Common myeloid progenitor, CD34-positive (primary cell): Measurements from ENCODE around the gene PNLDC1.
"Not testable (repeated sequence)": the region's sequence is repeated elsewhere in the genome, so short reads cannot be mapped to it uniquely, and the experiment has no call there.

Experiments
- CTCF ChIA-PET: fragments of 350-600 bp; sonication (Branson Sonifier 250); formaldehyde crosslinking; loops from one replicate; lab custom pipeline; 2021; ENCODE audit warnings: antibody characterized with exemption; lab: Charles Lee
- POLR2A ChIA-PET: fragments of 350-600 bp; sonication (Branson Sonifier 250); formaldehyde crosslinking; loops from one replicate; lab custom pipeline; 2021; ENCODE audit warnings: antibody characterized with exemption; lab: Charles Lee
- DNase-seq, 3 donors: peaks; one replicate each; pipeline versions ENCODE4 v3.0.0 to v3.0.0-alpha.2; 2013
- H3K27ac ChIP-seq, 2 experiments: 1 replicate in 1 of 2; 2 replicates in 1 of 2; pipeline ENCODE4 v1.7.0; 2013; ENCODE audit warnings: inconsistent platforms in 2 of 2, low read length in 2 of 2, mild to moderate bottlenecking in 2 of 2, low read depth in 1 of 2, moderate library complexity in 1 of 2; ENCODE audit not compliant: severe bottlenecking in 2 of 2, insufficient read depth in 1 of 2, poor library complexity in 1 of 2
- H3K27me3 ChIP-seq, 5 experiments: replicated peaks in 2 of 5; 1 replicate in 3 of 5; 2 replicates in 2 of 5; pipeline versions ENCODE4 v1.6.1 to v1.7.0; 2013; ENCODE audit warnings: low read length in 4 of 5, mild to moderate bottlenecking in 2 of 5, moderate library complexity in 2 of 5, inconsistent platforms in 1 of 5; ENCODE audit not compliant: insufficient read depth in 5 of 5, control insufficient read depth in 4 of 5
- H3K36me3 ChIP-seq, 4 experiments: 1 replicate in 2 of 4; 2 replicates in 2 of 4; pipeline versions ENCODE4 v1.6.1 to v1.7.0; 2013; ENCODE audit warnings: low read length in 3 of 4, control low read depth in 1 of 4, mild to moderate bottlenecking in 1 of 4; ENCODE audit not compliant: control insufficient read depth in 4 of 4, insufficient read depth in 4 of 4
- H3K4me1 ChIP-seq, 4 experiments: 1 replicate in 3 of 4; 2 replicates in 1 of 4; pipeline versions ENCODE4 v1.6.1 to v1.7.1; 2013; ENCODE audit warnings: low read length in 3 of 4, mild to moderate bottlenecking in 3 of 4, control low read depth in 1 of 4, inconsistent platforms in 1 of 4, moderate library complexity in 1 of 4; ENCODE audit not compliant: control insufficient read depth in 4 of 4, insufficient read depth in 4 of 4; ENCODE audit errors: control extremely low read depth in 1 of 4
- H3K4me3 ChIP-seq, 7 experiments: 1 replicate in 4 of 7; 2 replicates in 3 of 7; pipeline versions ENCODE4 v1.5.1 to v1.7.0; 2013; ENCODE audit warnings: mild to moderate bottlenecking in 7 of 7, low read length in 6 of 7, moderate library complexity in 6 of 7, inconsistent platforms in 2 of 7, low read depth in 2 of 7, control low read depth in 1 of 7; ENCODE audit not compliant: insufficient read depth in 4 of 7, control insufficient read depth in 1 of 7; ENCODE audit errors: extremely low read depth in 1 of 7
- H3K9me3 ChIP-seq, 5 experiments: 1 replicate in 4 of 5; 2 replicates in 1 of 5; pipeline versions ENCODE4 v1.6.1 to v1.7.1; 2013; ENCODE audit warnings: low read length in 4 of 5, mild to moderate bottlenecking in 2 of 5, inconsistent platforms in 1 of 5, low read depth in 1 of 5, moderate library complexity in 1 of 5; ENCODE audit not compliant: control insufficient read depth in 4 of 5, insufficient read depth in 2 of 5; ENCODE audit errors: control extremely low read depth in 1 of 5
- WGBS: methylation state at CpG from one replicate; pipeline ENCODE4 v1.1.5; 2013; ENCODE audit not compliant: insufficient coverage; 5-methylcytosine and 5-hydroxymethylcytosine counted together

Gene PNLDC1

DNA sequence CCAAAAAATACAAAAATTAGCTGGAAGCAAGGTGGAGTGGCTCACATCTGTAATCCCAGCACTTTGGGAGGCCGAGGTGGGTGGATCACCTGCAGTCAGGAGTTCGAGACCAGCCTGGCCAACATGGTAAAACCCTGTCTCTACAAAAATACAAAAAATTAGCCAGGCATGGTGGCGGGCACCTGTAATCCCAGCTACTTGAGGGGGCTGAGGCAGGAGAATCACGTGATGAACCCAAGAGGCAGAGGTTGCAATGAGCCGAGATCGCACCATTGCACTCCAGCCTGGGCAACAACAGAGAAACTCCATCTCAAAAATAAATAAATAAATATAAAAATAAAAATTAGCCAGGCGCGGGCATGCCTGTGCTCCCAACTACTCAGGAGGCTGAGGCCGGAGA, 24.6 kb downstream of the PNLDC1 start:
- DNase-seq, H3K36me3 ChIP-seq, H3K9me3 ChIP-seq, POLR2A ChIA-PET, H3K4me3 ChIP-seq, H3K27me3 ChIP-seq, CTCF ChIA-PET, H3K27ac ChIP-seq: not testable (repeated sequence)
- 91% methylated on average over 4 of the region's 9 CpGs for WGBS
- H3K4me1 ChIP-seq: peaks cover 19 to 52% (median 41%) of the 10 kb centered on the region in 4 experiments

DNA sequence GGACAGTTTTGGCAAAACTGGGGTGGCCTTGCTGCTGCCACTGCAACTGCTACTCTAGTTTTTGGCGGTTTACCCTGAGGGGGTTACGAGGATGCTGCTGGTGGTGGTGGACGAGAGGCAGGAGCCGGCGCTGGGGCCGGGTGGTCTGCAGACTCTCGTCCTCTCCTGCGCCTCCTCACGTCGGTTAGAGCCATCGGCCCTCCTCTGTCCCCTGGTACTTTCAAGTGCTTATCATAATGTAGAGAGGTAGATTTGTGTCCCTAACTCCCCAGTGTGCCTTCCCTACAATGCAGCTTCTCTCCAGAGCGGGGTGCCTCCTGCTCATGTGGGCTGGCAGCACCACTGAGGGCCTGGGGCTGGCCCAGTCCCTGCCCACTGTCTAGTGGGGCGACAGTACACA, 25.9 kb downstream of the PNLDC1 start:
- ChIA-PET CTCF (no interaction called here), POLR2A (no interaction called here)
- Histone ChIP-seq H3K9me3 (peaks cover 0 to 2% (median 0%) of the 10 kb centered on the region in 5 experiments), H3K36me3 (no peaks in the 10 kb centered on the region), H3K27ac (no peak overlapping the region), H3K27me3 (no peaks in the 10 kb centered on the region), H3K4me1 (peaks cover 18 to 51% (median 35%) of the 10 kb centered on the region in 4 experiments), H3K4me3 (no peak overlapping the region)
- WGBS: 97% methylated on average over 7 of the region's 13 CpGs
- DNase-seq: no peak

DNA sequence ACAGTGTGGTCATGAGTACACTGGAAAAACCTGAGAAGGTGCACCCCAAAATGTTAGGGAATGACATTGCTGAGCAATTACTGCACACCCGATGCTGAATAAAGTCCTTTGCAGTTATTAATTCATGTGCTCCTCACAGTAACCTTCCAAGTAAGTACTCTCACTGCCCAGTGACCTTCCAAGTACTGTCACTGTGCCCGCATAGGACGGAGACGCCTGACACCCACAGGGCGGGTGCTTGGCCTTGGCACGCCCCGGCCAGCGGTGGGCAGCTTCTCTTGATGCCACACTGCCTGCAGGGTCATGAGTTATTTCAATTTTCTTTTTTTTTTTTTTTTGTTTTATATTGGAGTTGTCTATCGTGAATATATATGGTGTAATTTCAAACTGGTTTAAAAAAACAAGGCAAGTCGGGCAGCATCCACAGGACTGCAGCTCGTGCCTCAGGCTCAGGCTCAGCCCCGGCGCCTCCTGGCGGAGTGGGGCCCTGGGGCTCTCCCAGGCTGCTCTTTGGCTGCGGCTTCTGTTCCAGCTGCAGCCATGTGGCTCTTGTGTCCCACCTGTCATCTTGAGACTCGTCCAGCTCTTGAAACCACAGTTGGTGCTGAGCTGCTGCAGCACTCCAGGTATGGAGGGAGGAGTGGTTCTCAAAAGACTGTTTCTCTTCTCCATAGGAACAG, 27.0 kb downstream of the PNLDC1 start:
- 92% methylated on average over 14 of the region's 16 CpGs for WGBS
- no peak for DNase-seq
- Histone ChIP-seq H3K4me1 (peaks cover 16 to 51% (median 33%) of the 10 kb centered on the region in 4 experiments), H3K27ac (no peak overlapping the region), H3K27me3 (no peaks in the 10 kb centered on the region), H3K4me3 (no peak overlapping the region), H3K9me3 (peaks cover 0 to 2% (median 0%) of the 10 kb centered on the region in 5 experiments), H3K36me3 (no peaks in the 10 kb centered on the region)
- ChIA-PET CTCF (no interaction called here), POLR2A (no interaction called here)

DNA sequence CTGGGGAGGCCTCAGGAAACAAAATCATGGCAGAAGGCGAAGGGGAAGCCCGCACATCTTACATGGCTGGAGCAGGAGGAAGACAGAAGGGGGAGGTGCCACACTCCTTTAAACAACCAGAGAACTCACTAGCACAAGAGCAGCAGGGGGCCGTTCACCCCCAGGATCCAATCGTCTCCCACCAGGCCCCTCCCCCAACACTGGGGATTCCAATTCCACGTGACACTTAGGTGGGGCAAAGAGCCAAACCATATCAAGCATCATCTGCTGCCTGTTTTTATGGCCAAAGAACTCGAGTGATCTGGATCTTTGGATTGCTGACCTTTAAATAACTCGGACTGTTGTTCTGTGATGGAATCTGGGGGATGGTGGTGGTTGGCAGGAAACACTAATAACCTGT, 28.0 kb downstream of the PNLDC1 start:
- Histone ChIP-seq H3K36me3 (no peaks in the 10 kb centered on the region), H3K4me1 (peaks cover 16 to 52% (median 37%) of the 10 kb centered on the region in 4 experiments), H3K4me3 (no peak overlapping the region), H3K27me3 (no peaks in the 10 kb centered on the region), H3K27ac (no peak overlapping the region), H3K9me3 (peaks cover 0 to 2% (median 0%) of the 10 kb centered on the region in 5 experiments)
- WGBS: 81% methylated on average over 5 of the region's 7 CpGs
- ChIA-PET CTCF (interaction anchor here (2.8 kb wide), 1 partner anchor 25 kb away, joined by 18 read pairs; no protein-coding TSS in a partner anchor), POLR2A (no interaction called here)
- DNase-seq: peak in 2 of 3 donors; percentile 35

GRCh38 chr6:159829526-159829925, 29.4 kb downstream of the PNLDC1 start:
- ChIA-PET POLR2A (interaction anchor here (0.6 kb wide), 1 partner anchor 136 kb away, joined by 3 read pairs; no protein-coding TSS in a partner anchor), CTCF (interaction anchor here (1.1 to 2.8 kb wide), 6 partner anchors 9 to 38 kb away, joined by 3 to 18 read pairs (median 6); no protein-coding TSS in a partner anchor)
- no peak overlapping the region for H3K27ac ChIP-seq
- H3K9me3 ChIP-seq: peaks cover 0 to 2% (median 0%) of the 10 kb centered on the region in 5 experiments
- no peaks in the 10 kb centered on the region for H3K36me3 ChIP-seq
- H3K4me1 ChIP-seq: peaks cover 24 to 66% (median 51%) of the 10 kb centered on the region in 4 experiments
- DNase-seq: peak in 2 of 3 donors; percentile 40 to 43
- no peaks in the 10 kb centered on the region for H3K27me3 ChIP-seq
- WGBS: 38% methylated on average over 4 of the region's 4 CpGs
- peak overlapping the region in 3 of 7 experiments; percentile 6 to 55 (median 46) for H3K4me3 ChIP-seq

DNA sequence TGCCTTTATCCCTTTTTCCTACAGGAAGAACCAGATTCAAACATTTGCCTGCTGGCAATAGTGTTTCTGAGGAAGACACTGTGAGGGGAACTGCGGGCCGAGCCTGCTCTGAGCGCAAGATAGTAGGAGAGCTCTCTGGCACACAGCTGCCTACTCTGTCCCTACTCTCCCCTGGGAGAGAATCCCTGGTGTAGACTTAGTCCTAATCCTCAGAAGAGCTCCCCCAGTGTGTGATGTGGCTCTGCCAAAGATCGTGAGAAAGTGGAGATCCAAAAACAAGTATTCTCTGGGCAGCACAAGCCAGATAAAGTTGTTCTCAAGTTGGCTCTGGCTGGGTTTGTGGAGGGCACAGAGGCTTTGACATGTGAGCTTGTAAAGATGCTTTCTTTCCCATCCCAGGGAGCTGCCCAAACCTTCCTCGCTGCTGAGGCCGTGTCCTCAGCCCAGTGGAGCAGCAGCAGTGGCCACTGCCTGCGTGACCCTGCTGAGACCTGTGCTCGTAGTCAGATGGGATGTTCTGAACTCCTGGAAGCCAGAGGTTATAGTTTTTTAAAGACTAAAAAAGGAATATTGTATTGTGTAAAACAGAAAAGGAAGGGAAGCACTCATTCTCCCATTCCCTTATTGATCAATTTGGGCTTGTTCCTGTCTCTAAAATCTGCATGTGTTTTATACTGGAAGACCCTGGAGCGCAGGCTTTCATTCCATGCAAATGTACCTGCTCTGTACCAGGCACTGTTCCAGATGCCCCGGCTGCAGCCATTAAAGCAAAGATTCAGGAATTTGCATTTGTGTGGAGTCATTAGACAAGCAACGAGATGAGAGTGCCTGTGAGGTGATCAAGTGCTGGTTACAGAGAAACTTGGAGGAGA, 30.7 kb downstream of the PNLDC1 start:
- 91% methylated on average over 9 of the region's 11 CpGs for WGBS
- Histone ChIP-seq H3K27me3 (no peaks in the 10 kb centered on the region), H3K9me3 (peaks cover 0 to 2% (median 0%) of the 10 kb centered on the region in 5 experiments), H3K27ac (no peak overlapping the region), H3K4me1 (peaks cover 27 to 69% (median 52%) of the 10 kb centered on the region in 4 experiments), H3K4me3 (peak overlapping the region in 1 of 7 experiments; percentile 13), H3K36me3 (no peaks in the 10 kb centered on the region)
- ChIA-PET CTCF (interaction anchor here (1.0 to 4.1 kb wide), 6 partner anchors 10 to 40 kb away, joined by 3 to 28 read pairs (median 10); partner anchors contain the start of gene MRPL18), POLR2A (no interaction called here)
- DNase-seq: no peak
